HK-2 (cell line): Measurements from ENCODE around the gene MAGEC1.
"Not testable (repeated sequence)": the region's sequence is repeated elsewhere in the genome, so short reads cannot be mapped to it uniquely, and the experiment has no call there.

Experiments used
- DNase-seq: peaks from one replicate; pipeline ENCODE4 v3.0.0-alpha.2; 2018; ENCODE audit not compliant: unreplicated experiment

Gene MAGEC1, protein sequence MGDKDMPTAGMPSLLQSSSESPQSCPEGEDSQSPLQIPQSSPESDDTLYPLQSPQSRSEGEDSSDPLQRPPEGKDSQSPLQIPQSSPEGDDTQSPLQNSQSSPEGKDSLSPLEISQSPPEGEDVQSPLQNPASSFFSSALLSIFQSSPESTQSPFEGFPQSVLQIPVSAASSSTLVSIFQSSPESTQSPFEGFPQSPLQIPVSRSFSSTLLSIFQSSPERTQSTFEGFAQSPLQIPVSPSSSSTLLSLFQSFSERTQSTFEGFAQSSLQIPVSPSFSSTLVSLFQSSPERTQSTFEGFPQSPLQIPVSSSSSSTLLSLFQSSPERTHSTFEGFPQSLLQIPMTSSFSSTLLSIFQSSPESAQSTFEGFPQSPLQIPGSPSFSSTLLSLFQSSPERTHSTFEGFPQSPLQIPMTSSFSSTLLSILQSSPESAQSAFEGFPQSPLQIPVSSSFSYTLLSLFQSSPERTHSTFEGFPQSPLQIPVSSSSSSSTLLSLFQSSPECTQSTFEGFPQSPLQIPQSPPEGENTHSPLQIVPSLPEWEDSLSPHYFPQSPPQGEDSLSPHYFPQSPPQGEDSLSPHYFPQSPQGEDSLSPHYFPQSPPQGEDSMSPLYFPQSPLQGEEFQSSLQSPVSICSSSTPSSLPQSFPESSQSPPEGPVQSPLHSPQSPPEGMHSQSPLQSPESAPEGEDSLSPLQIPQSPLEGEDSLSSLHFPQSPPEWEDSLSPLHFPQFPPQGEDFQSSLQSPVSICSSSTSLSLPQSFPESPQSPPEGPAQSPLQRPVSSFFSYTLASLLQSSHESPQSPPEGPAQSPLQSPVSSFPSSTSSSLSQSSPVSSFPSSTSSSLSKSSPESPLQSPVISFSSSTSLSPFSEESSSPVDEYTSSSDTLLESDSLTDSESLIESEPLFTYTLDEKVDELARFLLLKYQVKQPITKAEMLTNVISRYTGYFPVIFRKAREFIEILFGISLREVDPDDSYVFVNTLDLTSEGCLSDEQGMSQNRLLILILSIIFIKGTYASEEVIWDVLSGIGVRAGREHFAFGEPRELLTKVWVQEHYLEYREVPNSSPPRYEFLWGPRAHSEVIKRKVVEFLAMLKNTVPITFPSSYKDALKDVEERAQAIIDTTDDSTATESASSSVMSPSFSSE

DNA sequence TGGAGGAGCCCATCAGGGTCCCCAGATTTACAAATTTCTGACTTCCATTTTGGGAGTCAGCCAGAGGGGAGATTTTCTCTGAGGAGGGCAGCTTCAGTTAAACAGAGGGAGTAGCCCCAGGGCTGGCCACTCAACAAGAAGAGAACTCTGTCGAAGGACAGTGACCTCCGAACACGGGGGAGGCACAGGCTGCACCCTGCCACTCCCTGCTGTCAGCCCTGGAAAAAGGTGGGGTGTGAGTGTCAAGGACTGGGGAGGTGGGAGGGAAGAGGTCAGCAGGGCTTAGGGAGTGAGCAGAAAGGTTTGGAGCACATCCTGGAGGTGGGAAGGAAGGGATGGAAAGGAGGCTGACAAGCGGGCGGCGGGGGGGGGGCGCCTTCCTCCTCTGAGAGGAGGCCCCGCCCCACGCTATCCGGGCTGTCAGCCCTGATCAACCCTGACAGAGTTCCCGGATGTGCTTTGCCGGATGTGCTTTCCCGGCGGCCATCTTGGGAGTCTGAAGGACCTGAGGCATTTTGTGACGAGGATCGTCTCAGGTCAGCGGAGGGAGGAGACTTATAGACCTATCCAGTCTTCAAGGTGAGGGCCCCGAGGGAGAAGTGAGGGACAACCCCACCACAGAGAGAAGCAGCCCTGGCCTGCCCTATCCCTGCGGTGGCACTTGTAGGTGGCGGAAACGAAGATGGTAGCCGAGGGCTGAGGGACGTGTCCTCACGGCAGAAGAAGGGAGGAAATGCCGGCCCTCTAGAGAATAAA, at the start of gene MAGEC1:
Gene MAGEC1, plus strand, starts transcription at position 495 of the 756 bp plus-strand sequence. CDS start 1,179 bp downstream, outside the sequence.
- no peak for DNase-seq

DNA sequence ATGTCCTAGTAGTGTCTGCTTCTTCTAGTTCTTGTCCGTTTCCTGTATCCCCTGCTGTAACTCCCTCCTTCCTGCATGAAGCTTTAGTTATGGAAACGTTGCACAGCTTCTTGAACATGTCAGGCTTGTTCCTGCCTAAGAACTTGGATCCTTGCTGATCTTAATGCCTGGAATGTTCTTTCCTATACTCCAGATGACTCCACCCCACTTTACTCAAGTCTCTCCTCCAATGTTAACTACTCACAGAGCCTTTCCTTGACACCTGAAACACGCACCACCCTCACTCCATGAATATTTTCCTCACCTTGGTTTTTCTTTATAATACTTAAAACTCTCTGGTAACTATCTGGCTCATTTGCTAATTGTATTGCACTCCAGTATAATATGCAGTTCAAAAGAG, 46.2 kb upstream of the MAGEC1 start:
- DNase-seq: no peak

DNA sequence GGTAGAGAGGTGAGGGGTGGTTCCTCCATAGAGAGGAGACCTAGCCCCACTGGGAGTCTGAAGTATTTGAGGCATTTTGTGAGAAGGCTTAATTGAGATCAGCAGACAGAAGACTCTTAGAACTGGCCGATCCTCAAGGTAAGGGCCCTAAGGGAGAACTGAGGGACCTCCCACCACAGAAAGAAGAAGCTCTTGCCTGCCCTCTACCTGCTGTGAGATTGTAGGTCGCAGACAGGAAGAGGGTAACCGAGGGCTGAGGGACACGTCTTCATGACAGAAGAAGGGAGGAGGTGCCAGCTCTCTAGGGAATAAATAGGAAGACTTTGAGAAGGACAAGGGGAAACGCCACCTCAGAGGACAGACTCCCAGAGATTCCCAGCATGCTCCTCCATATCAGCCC, 24.1 kb upstream of the MAGEC1 start:
- DNase-seq: no peak

DNA sequence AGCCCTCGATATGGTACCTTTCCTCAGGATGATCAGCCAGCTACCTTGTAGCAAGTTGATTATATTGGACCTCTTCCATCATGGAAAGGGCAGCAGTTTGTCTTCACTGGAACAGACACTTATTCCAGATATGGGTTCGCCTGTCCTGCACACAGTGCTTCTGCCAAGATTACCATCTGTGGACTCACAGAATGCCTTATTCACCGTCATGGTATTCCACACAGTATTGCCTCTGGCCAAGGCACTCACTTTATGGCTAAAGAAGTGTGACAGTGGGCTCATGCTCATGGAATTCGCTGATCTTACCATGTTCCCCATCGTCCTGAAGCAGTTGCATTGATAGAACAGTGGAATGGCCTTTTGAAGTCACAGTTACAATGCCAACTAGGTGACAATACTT, 14.9 kb upstream of the MAGEC1 start:
- DNase-seq: not testable (repeated sequence)

DNA sequence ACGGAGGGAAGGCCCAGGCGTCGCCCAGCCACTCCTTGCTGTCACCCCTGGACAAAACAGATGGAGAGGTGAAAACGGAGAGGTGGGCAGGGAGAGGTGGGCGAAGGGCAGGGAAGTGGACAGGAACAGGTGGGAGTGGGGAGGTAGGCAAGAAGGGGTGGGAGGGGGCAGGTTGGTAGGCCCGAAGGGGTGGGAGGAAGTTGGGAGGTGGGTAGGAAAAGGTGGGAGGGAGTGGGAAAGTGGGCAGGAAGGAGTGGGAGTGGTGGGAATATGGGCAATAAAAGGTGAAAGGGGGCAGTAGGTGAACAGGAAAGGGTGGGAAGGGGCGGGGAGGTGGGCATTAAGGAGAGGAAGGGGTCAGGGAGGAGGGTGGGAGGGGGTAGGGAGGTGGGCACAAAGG, 9.0 kb upstream of the MAGEC1 start:
- DNase-seq: no peak

DNA sequence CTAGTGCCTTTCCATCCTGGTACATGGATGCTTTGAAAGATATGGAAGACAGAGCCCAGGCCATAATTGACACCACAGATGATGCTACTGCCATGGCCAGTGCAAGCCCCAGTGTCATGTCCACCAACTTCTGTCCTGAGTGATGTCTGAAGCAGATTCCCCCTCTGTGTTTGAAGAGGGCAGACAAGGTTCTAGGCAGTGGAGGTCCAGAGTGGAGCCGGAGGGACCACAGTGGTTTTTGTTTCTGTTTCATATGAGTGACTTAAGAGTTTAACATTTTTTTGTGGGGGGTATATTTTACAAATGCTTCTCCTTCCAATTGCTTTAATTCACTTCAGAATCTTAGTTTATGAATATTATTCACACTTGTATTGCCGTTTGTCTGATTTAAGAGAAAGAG, 6.0 kb upstream of the MAGEC1 start:
- no peak for DNase-seq

DNA sequence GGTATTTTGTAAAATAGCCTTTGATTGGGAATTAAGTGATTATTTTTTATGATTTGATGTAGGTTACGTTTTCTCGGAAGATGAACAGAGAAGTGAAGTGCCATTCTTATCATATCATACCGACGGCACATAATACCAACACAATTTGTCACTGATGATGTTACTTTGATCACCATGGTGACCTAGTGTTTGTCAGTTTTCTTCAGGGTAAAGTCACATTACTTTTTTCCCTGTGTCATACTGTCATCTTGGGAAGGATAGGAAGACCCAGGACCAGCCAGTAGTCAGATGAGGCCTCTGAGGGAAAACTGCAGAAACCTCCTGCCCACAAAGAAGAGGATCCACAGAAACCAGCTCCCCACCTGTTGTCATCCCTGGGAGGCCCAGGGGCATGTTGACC, 1.3 kb upstream of the MAGEC1 start:
- DNase-seq: no peak

DNA sequence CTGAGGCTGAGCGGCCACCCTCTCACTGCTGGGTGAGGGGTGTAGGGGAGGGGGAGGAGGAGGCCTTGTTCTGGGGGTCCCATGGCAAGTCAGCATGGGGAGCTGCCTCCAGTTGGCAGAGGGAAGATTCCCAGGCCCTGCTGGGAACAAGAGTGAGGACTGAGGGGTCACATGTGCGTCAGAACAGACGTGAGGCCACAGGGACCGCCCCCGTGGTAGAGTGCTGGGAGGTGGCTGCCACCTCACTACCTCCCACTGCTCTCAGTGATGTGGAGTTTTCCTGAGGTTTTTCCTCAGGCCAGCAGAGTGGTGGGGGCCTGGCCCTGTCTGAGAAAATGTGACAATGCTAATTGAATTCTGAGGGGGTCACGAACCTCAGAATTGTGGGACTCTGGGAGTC, 568 bp downstream of the MAGEC1 start:
- no peak for DNase-seq

DNA sequence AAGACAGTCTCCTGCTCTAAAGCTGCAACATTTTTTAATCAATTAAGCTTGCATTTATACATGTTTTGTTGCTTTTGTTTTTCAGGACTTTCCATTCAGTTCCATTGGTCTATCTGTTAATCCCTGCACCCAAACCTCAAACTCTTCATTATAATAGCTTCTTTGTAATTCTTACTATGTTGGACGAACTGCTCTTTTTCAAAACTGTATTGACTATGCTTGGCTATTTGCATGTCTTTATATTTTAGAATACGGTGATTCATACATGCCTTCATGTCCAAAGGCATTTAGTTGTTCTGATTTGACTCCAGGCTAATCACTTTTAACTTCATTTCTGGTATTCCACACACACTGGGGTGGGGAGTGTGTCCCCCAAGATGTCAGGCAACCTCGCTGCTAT, 14.1 kb downstream of the MAGEC1 start:
- DNase-seq: no peak

DNA sequence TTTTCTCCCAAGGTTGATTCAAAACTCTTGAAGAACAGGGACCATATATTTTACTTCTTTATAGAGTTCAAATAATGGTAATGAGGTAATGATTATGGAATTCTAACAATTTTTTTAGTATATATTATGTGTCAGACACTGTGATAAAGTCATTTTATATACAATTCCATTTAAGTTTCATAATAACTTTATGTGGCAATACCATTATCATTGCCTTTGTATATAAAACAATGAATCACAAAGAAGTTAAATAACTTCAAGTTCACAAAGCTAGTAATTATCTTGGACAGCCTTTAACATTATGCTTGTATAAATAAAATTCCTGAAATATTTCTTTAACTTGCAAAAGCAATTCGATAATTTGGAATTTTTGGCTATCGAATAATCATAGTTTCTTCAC, 20.6 kb downstream of the MAGEC1 start:
- no peak for DNase-seq

DNA sequence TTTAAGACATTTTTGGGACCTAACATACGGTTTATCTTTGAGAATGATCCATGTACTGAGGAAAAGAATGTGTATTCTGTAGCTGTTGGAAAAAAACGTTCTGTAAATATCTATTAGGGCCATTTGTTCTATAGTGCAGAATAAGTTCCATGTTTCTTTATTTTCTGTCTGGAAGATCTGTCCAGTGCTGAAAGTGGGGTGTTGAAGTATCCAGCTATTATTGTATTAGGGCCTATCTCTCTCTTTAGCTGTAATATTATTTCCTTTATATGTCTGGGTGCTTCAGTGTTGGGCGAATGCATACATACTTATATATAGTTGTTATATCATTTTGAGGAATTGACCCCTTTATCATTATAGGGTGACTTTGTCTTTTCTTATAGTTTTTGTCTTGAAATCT, 24.7 kb downstream of the MAGEC1 start:
- DNase-seq: no peak

DNA sequence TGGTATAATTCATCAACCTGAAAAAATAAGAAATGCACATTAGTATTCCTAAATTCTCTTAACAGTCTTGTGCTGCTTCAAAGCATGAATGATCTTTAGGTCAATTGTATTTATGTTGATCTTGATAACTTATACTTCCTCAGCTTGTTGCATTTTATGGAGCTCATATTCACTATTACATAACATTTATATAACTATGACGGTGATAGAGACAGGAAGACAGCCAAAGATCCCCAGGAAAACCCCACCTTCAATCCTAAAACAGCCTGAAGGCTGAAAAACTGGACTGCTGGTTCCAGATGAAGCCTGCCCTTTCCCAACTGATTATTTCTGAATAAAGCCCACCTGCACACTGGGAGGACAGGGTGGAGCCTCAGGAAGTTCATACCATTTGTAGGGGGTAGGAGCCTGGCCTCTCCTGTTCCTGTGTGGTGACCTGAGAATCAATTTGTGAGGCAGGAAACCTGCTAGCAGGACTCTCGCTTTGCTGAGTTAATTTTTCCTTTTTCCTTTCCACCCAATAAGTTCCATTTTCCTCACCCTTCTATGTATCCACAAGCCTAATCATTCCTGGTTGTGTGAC, 30.5 kb downstream of the MAGEC1 start:
- DNase-seq: no peak

DNA sequence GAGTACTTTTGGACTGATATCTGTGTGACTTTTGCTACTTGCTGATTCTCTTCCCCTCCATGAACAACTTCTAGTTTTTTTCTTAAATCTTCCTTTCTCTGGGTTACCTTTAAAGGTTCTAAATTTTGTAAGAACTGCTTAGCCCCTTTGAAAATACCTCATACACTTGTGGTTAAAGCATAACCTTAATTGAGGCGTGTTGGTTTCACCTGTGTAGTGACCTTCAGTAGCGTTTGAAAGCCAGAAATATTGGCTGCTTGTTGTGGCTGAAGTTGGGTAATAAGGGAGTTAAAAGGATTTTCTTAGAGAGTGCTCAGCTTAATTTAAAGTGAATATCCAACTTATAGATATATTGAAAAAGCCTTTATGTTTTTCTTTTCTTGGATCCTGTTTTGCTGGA, 32.0 kb downstream of the MAGEC1 start:
- DNase-seq: no peak

DNA sequence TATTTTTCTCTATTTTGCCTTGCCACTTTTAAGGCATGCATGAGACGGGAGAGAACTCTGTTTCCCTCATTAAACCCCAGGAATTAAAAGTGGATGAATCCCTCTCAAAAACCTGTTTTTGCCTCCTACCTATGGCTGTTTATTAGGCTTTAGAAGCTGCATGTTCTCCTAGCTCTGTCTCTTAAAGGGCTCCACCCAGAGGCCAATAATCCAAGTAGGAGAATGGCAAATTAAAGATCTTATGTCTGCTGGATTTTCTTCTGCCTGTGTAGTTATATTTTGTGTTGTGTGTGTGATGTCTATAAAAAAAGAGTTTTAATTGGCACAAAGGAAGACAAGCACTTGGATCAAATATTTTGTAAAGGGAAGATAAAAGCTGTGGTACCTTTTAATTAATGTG, 32.4 kb downstream of the MAGEC1 start:
- DNase-seq: no peak

DNA sequence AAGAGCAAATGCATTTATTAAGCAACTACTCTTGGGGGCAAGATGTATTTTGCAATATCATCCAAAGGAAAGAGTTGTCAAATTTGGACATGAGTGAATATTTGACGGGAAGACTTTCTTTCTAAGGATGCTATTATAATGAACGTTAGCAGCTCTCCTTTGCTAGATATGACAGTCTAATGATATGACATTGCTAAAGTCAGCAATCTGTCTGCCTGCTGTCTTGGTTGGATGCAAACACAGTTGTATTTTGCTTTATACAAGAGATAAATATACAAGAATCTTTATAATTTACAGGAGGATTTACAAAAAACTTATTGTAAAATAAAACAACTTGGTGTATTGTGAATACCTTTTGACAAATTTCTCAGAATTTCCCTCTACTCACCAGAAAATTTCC, 37.5 kb downstream of the MAGEC1 start:
- DNase-seq: no peak

DNA sequence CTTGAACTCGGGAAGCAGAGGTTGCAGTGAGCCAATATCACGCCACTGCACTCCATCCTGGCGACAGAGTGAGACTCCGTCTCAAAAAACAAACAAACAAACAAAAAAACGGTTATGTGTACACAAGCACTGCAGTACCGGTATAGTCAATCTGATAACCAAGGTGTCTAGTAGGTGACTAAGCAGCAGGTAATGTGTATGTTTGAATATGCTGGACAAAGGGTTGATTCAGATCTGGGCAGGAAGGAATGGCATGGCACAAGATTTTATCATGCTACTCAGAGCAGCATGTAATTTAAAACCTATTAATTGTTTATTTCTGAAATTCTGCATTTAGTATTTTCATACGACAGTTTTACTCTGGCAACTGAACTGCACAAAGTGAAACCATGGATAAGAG, 41.7 kb downstream of the MAGEC1 start:
- DNase-seq: no peak

DNA sequence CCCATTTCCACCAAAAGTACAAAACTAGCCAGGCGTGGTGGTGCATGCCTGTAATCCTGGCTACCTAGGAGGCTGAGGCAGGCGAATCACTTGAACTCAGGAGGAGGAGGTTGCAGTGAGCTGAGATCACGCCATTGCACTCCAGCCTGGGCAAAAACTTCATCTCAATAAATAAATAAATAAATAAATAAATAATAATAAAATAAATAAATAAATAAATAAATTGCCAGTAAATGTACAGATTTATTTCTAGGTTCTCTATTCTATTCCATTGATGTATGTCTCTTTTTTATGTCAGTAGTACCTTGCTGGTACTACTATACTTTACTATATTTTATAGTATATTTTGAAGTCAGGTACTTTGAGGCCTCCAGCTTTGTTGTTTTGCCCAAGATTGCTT, 43.7 kb downstream of the MAGEC1 start:
- DNase-seq: no peak

DNA sequence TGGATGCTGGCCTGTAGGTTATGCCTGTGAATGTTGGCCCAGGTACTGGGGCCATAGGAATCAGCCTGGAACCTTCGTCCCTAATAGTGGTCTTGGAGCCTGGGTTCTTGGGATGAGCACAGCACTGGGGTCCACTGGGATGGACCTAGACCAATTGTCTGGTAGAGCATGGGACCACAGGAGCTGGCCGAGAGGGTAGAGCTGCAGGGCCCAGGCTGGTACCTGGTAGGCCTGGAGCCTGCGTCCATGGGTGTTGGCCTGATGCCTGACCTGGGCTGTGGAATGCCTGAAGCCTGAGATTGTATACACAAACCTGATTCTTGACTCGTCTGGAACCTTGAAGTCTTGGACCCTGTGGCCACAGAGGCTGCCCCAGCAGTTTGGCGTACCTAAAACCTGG, 48.9 kb downstream of the MAGEC1 start:
- no peak for DNase-seq

DNA sequence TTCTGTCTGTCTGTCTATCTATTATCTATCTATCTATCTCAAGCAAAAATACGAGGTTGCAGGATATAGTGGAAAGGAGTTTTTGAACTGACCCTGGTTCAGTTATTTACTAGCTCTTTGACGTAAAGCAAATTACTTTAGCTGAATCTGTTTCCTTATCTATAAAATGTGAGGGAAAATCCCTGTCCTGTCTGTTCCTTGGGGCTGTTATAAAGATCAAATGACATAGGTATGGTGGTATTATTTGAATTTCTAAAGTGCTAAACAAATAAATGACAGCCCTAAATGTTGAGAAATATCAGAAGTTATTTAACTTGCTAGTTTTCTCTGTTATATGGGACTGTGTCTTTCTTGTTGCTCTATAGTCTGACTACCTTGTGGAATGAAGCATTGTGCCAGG, 55.0 kb downstream of the MAGEC1 start:
- DNase-seq: no peak
